Stimulated activated naive CD8-positive, alpha-beta T cell treated with anti-CD3 and anti-CD28 coated beads, Interleukin-15, Interleukin-2, amounts not matched to agents 100 ng/mL and 50 ng/mL, for 24 hours (primary cell): ENCODE results near the gene THSD1.

Experiments
- H3K27ac Mint-ChIP-seq: one replicate; pipeline ENCODE4 v1.8.0; 2021; ENCODE audit warnings: mild to moderate bottlenecking, mixed read lengths
- H3K27me3 Mint-ChIP-seq: one replicate; pipeline ENCODE4 v1.8.0; 2021; ENCODE audit warnings: mixed read lengths
- H3K36me3 Mint-ChIP-seq: one replicate; pipeline ENCODE4 v1.8.0; 2021; ENCODE audit warnings: low read depth, mixed read lengths
- H3K4me1 Mint-ChIP-seq: one replicate; pipeline ENCODE4 v1.8.0; 2021; ENCODE audit warnings: low read depth, mixed read lengths
- H3K4me3 Mint-ChIP-seq: one replicate; pipeline ENCODE4 v1.8.0; 2021; ENCODE audit warnings: mild to moderate bottlenecking, mixed read lengths
- H3K9me3 Mint-ChIP-seq: one replicate; pipeline ENCODE4 v1.8.0; 2021; ENCODE audit warnings: mixed read lengths

THSD1 gene, protein sequence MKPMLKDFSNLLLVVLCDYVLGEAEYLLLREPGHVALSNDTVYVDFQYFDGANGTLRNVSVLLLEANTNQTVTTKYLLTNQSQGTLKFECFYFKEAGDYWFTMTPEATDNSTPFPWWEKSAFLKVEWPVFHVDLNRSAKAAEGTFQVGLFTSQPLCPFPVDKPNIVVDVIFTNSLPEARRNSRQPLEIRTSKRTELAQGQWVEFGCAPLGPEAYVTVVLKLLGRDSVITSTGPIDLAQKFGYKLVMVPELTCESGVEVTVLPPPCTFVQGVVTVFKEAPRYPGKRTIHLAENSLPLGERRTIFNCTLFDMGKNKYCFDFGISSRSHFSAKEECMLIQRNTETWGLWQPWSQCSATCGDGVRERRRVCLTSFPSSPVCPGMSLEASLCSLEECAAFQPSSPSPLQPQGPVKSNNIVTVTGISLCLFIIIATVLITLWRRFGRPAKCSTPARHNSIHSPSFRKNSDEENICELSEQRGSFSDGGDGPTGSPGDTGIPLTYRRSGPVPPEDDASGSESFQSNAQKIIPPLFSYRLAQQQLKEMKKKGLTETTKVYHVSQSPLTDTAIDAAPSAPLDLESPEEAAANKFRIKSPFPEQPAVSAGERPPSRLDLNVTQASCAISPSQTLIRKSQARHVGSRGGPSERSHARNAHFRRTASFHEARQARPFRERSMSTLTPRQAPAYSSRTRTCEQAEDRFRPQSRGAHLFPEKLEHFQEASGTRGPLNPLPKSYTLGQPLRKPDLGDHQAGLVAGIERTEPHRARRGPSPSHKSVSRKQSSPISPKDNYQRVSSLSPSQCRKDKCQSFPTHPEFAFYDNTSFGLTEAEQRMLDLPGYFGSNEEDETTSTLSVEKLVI

DNA sequence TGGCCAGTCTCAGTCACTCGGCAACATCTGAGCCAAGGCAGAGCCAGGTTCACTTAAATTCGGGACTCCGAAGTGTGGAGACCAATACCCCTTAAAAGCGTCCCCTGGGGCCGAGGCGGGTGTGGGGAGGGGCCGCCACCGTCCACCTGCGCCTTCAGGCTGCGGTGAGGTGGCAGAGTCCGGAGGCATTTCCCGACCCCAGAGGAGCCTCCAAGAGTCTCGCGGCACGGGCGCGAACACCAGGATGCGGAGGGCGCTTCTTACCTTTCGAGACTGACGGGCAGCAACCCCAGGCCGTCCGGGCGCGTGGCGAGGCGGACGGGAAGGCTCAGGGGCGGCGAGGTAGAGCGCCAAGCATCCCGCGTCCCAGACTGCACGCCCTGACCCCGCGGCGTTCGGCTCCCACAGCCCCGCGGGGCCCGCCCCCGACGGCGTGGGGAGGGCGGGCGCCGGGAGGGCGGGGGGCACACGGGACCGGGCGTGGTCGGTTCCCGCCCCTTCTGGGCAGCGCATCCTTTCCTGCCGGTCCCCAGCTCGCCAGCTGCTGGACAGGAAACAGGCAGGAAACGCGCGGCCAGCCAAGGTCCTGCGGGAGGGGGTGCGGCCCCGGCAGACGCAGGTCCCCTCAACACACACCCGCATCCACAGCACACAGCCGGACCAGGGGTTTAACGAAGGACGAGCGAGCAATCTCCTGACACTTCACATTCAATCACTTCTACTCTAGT lies at the start of gene THSD1:
Gene THSD1, minus strand, starts transcription at position 406 of the 728 bp plus-strand sequence. CDS start 3,572 bp downstream, outside the sequence.
- H3K27ac Mint-ChIP-seq: no peak within 1 kb of the TSS
- H3K4me1 Mint-ChIP-seq: peaks cover 23% of the 10 kb centered on the region
- H3K4me3 Mint-ChIP-seq: peak within 1 kb of the TSS; percentile 75
- H3K36me3 Mint-ChIP-seq: peaks cover 6% of the 10 kb centered on the region
- no peaks in the 10 kb centered on the region for H3K9me3 Mint-ChIP-seq
- peaks cover 21% of the 10 kb centered on the region for H3K27me3 Mint-ChIP-seq

DNA sequence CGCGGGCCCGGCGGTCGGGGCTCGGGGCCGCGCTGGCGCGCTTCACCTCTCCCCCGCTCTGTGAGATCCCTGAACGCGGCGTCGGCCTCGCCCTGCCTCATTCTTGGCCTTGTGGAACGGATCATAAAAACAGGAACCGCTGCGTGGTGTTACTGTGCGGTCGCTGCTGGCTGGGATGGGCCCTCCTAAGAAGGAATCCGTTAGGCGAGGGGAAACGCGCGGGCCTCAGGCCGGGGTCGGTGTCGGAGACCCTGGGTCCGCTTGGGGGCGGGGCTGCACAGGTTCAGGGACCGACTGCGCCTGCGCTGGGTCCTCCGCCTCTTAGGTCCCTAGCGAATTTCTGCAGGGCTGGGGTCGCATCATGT lies 49.7 kb upstream of the THSD1 start:
- Mint-ChIP-seq H3K27me3 (no peaks in the 10 kb centered on the region), H3K9me3 (no peaks in the 10 kb centered on the region), H3K4me3 (peak overlapping the region; percentile 87), H3K4me1 (peaks cover 45% of the 10 kb centered on the region), H3K36me3 (peaks cover 42% of the 10 kb centered on the region), H3K27ac (peak overlapping the region; percentile 96)

DNA sequence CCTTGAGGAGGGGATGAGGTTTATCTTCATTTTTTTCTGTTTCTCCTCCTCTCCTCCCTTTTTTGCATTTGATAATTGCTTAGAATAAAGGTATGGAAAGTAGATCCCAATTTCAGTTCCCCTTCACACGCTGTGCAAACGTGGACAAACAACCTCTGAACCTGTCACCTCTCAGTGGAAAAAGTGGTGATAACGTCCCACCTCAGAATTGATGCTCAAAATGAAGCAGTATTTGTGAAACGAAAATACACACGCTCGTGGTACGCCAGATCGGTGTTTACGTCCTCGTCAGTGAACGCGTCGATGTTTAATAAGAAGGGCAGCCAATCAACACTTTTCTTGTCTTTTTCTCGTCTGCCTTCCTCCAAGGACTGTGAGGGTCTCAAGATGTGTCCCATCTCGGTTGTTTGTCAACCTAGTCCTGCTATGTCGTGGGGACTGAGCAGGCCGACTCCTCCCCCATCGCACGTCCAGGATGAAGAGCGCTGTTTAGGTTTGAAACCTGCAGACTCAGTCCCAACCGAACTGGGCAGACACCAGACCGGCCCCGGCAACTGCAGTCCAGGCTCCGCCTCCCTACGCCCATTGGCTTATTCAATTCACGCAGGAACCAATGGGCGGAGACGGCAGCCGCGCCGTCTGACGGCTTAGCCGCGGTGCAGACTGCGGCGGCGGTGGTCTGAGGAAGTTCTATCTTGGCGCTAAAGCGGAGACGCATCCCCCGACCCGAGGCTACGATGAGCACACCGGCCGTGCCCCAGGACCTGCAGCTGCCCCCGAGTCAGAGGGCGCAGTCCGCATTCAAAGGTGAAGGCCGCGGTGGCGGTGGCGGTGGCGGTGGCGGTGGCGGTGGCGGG lies 49.1 kb upstream of the THSD1 start, which contains the start of gene CKAP2:
Gene CKAP2, plus strand, starts transcription at position 659 of the 857 bp plus-strand sequence. Its CDS starts 79 bp downstream, at position 738.
- Mint-ChIP-seq H3K36me3 (peaks cover 38% of the 10 kb centered on the region), H3K4me1 (peaks cover 44% of the 10 kb centered on the region), H3K27me3 (no peaks in the 10 kb centered on the region), H3K4me3 (peak within 1 kb of the TSS; percentile 87), H3K9me3 (no peaks in the 10 kb centered on the region), H3K27ac (peak within 1 kb of the TSS; percentile 96)

DNA sequence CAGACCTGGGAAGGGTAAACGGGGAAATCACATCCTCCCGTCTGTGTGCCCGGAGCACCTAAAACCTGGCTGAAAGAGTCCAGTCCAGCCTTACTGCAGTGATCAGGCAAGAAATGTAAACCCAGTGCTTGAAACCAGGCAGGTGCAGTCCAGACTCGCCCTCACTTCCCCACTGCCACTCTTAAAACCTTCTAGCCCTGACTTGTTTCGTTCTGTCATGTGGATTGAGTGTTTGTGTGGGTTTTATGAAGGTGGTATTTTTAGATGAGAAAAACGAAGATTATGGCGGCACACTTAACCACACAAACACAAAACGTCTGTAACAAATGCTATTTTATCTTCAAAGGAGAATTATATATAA lies 48.5 kb upstream of the THSD1 start:
- Mint-ChIP-seq H3K27ac (peak overlapping the region; percentile 96), H3K4me1 (peaks cover 49% of the 10 kb centered on the region), H3K27me3 (no peaks in the 10 kb centered on the region), H3K9me3 (no peaks in the 10 kb centered on the region), H3K4me3 (peak overlapping the region; percentile 87), H3K36me3 (peaks cover 31% of the 10 kb centered on the region)

DNA sequence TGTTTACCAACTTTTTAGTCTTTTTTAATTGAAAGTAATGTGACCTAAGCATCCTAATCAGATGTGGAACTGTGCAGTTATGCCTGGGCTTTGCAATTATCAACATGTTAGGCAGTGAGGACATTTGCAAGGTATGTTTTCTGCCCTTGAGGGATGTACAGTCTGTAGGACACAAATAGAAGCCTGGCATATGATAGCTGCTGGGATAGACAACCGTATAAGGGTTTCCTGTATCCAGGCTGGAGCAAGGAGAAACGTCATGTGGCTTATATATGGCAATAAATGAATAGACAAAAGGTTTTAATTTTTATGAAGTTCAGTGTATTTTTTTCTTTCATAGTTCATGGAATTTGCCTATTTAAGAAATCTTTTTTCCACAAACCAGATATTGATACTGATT lies 46.5 kb upstream of the THSD1 start:
- no peak overlapping the region for H3K27ac Mint-ChIP-seq
- peaks cover 21% of the 10 kb centered on the region for H3K36me3 Mint-ChIP-seq
- no peak overlapping the region for H3K4me3 Mint-ChIP-seq
- no peaks in the 10 kb centered on the region for H3K9me3 Mint-ChIP-seq
- H3K27me3 Mint-ChIP-seq: no peaks in the 10 kb centered on the region
- H3K4me1 Mint-ChIP-seq: peaks cover 58% of the 10 kb centered on the region

DNA sequence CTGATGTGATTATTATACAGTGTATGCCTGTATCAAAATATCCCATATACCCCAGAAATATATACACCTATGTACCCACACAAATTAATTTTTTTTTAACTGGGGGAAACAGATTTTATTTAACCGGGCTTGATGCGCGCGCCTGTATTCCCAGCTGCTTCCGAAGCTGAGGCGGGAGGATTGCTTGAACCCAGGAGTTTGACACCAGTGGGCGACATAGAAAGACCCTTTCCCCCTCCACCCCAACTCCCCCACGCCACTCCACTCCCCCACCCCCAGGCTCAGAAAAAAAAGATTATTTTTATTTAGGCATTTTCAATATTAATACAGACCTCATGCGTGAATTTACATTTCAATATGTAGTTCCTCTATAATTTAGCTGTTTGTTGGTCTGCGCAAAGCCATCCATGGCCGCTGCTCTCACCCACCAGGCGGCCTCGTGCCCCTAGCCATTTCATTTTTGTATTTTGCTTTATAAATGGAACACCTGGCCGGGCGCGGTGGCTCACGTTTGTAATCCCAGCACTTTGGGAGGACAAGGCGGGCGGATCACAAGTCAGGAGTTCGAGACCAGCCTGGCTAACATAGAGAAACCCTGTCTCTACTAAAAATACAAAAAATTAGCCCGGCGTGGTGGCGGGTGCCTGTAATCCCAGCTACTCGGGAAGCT lies 45.3 kb upstream of the THSD1 start:
- H3K27ac Mint-ChIP-seq: no peak overlapping the region
- no peaks in the 10 kb centered on the region for H3K27me3 Mint-ChIP-seq
- H3K36me3 Mint-ChIP-seq: peaks cover 9% of the 10 kb centered on the region

DNA sequence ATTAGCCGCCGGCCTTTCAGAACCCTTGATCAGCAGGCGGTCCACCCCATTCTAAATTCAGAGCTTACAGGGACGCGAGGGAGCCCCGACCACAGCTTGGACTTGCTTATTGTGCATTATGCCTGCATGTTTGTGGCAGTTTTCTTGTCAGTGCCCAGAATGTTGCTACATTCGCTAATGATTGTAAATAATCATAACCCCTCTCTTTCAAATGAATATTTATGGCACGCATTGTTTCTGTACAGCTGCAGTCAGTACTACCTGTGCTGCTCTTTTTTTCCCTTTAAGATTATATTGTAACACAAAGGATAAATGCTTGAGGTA lies 44.8 kb upstream of the THSD1 start:
- H3K36me3 Mint-ChIP-seq: peaks cover 5% of the 10 kb centered on the region
- H3K27me3 Mint-ChIP-seq: no peaks in the 10 kb centered on the region
- H3K27ac Mint-ChIP-seq: no peak overlapping the region
- H3K9me3 Mint-ChIP-seq: no peaks in the 10 kb centered on the region
- peaks cover 45% of the 10 kb centered on the region for H3K4me1 Mint-ChIP-seq
- H3K4me3 Mint-ChIP-seq: peak overlapping the region; percentile 95

More for the DNA sequence above, 45.3 kb upstream of the THSD1 start:
- peak overlapping the region; percentile 95 for H3K4me3 Mint-ChIP-seq
- no peaks in the 10 kb centered on the region for H3K9me3 Mint-ChIP-seq
- peaks cover 49% of the 10 kb centered on the region for H3K4me1 Mint-ChIP-seq

DNA sequence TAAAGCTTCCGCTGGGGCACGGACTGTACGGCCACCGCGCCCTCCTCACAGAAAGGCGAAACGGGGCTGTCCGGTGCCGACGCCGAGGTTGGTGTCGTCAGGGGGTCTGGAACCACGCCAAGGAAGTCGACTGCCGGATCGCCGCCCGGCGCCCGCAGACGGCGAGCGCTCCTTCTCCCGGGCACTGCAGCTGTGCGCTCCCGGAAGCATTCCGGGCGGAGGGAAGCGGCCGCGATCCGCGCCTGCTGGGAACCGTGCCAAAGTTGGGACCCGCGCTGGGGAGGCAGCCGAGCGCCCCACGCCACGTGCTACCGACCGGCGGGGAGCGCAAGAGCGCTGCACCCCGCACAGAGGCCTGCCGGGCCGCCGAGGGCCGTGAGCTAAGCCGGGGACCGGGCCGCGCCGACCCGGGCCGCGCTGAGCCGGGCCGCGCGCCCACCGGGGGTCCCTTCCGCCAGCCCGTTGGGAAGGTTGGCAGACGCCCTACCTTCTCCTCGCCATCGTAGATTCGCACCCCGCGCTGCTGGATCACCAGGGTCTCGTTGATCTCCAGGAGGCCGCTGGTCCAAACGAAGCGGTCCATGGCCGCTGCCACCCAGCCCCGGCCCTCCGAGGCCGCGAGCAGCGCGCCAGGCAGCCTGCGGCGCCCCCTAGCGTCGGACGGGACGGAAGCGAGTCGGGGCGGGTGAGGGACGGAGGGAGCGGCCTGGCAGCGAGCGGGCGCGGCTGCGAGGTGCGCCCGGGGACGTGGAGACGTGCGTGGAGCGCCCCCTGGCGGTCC lies 44.2 kb upstream of the THSD1 start, which contains the start of gene VPS36:
Gene VPS36, minus strand, starts transcription at position 623 of the 781 bp plus-strand sequence. Its CDS starts 40 bp downstream, at position 583.
- Mint-ChIP-seq H3K27me3 (no peaks in the 10 kb centered on the region), H3K4me3 (peak within 1 kb of the TSS; percentile 95), H3K4me1 (peaks cover 43% of the 10 kb centered on the region)

DNA sequence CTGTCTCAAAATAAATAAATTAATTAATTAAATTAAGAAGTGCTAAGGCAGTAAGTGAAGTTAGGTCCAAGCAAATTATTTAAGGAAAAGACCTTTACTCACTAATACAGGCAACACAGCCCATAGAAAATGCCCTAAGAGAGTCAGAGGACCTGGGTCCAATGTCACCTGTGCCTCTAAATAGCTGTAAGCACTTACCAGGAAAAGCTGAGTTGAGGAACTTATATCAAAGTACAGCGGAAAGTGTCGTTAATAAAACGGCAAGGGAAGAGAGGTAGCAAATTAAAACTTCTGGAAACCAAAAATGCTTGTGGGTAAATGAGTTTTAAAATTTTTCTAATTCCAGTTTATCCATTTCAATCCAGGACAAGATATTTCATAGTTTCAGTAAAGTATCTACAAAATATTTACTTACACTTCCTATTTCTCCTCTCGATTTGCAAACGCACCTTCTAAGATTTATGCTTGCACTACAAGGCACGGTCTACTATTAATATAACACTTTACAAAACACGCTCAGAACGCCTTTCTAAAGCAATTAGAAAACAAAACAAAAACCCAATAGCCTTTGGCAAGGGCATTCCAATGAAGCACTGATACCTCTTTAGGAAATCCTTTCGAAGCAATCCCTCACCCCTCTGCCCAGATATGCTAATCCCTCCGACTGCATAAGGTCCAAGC lies 43.5 kb upstream of the THSD1 start:
- Mint-ChIP-seq H3K36me3 (peaks cover 5% of the 10 kb centered on the region), H3K27ac (peak overlapping the region; percentile 93), H3K4me3 (peak overlapping the region; percentile 95), H3K9me3 (no peaks in the 10 kb centered on the region), H3K27me3 (no peaks in the 10 kb centered on the region), H3K4me1 (peaks cover 36% of the 10 kb centered on the region)

More for the DNA sequence above, 44.2 kb upstream of the THSD1 start, which contains the start of gene VPS36:
- H3K36me3 Mint-ChIP-seq: peaks cover 5% of the 10 kb centered on the region
- H3K27ac Mint-ChIP-seq: peak within 1 kb of the TSS; percentile 93
- H3K9me3 Mint-ChIP-seq: no peaks in the 10 kb centered on the region

DNA sequence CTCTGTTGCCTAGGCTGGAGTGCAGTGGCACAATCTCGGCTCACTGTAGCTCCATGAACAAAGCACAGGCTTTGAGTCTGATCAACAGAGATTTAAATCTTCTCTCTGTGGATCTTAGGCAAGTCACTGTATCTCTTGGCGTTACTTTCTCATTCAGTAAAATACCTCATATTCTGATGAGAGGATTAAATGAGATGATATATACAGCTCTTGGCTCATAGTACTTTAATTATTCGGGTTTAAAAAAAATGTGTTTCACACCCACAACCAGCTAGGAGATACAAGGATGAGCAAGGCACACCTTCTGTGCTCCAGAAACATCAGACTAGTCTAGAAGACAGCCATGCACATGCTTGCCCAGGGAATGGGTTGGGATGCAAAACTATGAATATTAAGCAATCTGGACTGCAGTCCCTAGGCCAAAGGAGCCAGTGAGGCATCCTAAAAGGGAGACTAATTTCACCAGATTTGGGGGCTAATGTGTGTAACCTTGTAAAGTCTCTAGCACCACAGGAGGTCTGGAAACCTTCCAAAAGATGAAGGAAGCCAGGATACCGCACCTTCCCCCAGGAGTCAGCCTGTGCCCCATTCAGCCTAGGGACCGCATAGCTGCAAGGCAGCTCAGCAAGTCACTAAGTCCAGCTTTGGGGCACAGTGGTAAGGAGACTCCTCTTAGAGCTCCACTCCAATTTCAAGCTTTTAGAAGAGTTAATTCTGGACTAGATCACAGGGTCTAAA lies 42.0 kb upstream of the THSD1 start:
- no peak overlapping the region for H3K27ac Mint-ChIP-seq
- peaks cover 5% of the 10 kb centered on the region for H3K36me3 Mint-ChIP-seq
- no peaks in the 10 kb centered on the region for H3K9me3 Mint-ChIP-seq
- no peak overlapping the region for H3K4me3 Mint-ChIP-seq
- H3K27me3 Mint-ChIP-seq: no peaks in the 10 kb centered on the region
- H3K4me1 Mint-ChIP-seq: peaks cover 22% of the 10 kb centered on the region

DNA sequence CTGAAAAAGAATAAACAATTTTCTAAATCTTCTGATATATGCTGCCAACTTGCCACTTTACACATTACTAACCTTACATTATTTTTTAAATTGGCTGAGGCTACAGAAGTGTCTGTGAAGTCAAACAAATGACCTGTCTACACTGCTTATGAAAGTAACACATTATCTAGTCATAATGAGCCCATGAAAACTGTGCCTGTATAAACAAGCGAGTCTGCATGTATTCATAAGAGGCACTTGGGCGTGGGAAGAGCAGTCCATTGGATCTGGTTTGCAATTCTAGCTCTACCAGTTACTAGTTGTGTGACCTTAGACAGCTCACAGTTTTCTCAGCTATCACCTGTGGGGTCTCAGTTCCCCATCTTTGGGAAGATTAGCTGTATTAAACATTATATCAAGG lies 41.4 kb upstream of the THSD1 start:
- no peak overlapping the region for H3K27ac Mint-ChIP-seq
- no peak overlapping the region for H3K4me3 Mint-ChIP-seq

DNA sequence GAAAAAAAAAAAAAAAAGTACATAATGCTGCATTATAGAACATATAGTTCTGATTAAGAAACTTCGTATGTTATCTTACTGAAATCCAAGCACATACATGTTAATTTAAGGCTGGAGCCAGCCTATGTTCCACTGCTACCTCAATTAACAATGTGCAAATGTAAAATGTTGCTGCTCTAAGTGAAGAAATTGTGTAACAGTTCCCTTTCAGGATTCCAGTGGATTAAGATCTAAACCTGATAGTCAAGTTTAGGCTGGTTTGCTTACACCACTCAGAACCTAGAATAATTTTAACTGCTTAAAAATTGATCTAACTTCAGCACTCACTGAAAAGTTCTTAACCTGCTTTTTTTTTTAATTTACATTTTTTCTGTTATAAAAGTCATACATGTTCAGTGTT lies 40.3 kb upstream of the THSD1 start:
- Mint-ChIP-seq H3K27ac (no peak overlapping the region), H3K36me3 (peaks cover 10% of the 10 kb centered on the region), H3K4me3 (no peak overlapping the region), H3K4me1 (peaks cover 22% of the 10 kb centered on the region), H3K27me3 (no peaks in the 10 kb centered on the region), H3K9me3 (no peaks in the 10 kb centered on the region)

More for the DNA sequence above, 41.4 kb upstream of the THSD1 start:
- Mint-ChIP-seq H3K9me3 (no peaks in the 10 kb centered on the region), H3K36me3 (peaks cover 9% of the 10 kb centered on the region), H3K4me1 (peaks cover 22% of the 10 kb centered on the region), H3K27me3 (no peaks in the 10 kb centered on the region)
